Karpas-422 (cell line): ENCODE data around the gene LMTK2. TPM values are rescaled to one million over a fixed set of nuclear protein-coding genes. Genes with fewer than 3 reads are reported as not detected.
"Not testable (repeated sequence)": the region's sequence is repeated elsewhere in the genome, so short reads cannot be mapped to it uniquely, and the experiment has no call there.

ENCODE experiments used
- DNase-seq: peaks from one replicate; pipeline ENCODE4 v3.0.0-alpha.2; 2015
- H2AFZ ChIP-seq: fragments of 200-600 bp; sonication (generic); 2 replicates; pipeline ENCODE4 v1.6.1; 2014; ENCODE audit warnings: antibody characterized with exemption, low read length, mixed read lengths
- H3K27ac ChIP-seq: fragments of 200-600 bp; sonication (generic); 2 replicates; pipeline ENCODE4 v1.5.1; 2014; ENCODE audit warnings: mild to moderate bottlenecking, low read length, moderate library complexity
- H3K27me3 ChIP-seq: fragments of 200-600 bp; sonication (generic); 2 replicates; pipeline ENCODE4 v1.6.1; 2014; ENCODE audit warnings: low read length, mixed read lengths
- H3K36me3 ChIP-seq: fragments of 200-600 bp; sonication (generic); 2 replicates; pipeline ENCODE4 v1.6.1; 2014; ENCODE audit warnings: low read length, mixed read lengths; ENCODE audit not compliant: insufficient read depth
- H3K4me1 ChIP-seq: fragments of 200-600 bp; sonication (generic); 2 replicates; pipeline ENCODE4 v1.6.1; 2014; ENCODE audit warnings: mild to moderate bottlenecking, low read length, mixed read lengths
- H3K4me2 ChIP-seq: fragments of 200-600 bp; sonication (generic); 2 replicates; pipeline ENCODE4 v1.6.1; 2014; ENCODE audit warnings: low read length, low read depth, mild to moderate bottlenecking; ENCODE audit not compliant: poor library complexity, severe bottlenecking
- H3K4me3 ChIP-seq: fragments of 200-600 bp; sonication (generic); 2 replicates; pipeline ENCODE4 v1.5.1; 2014; ENCODE audit warnings: mild to moderate bottlenecking, antibody characterized with exemption, low read length, mixed read lengths
- H3K79me2 ChIP-seq: fragments of 200-600 bp; sonication (generic); 2 replicates; pipeline ENCODE4 v1.6.1; 2014; ENCODE audit warnings: mild to moderate bottlenecking, low read length, mixed read lengths
- H3K9ac ChIP-seq: fragments of 200-600 bp; sonication (generic); 2 replicates; pipeline ENCODE4 v1.6.0; 2014; ENCODE audit warnings: low read length
- H3K9me2 ChIP-seq: fragments of 200-600 bp; sonication (generic), shearing (Covaris generic); replicated peaks from 2 replicates; pipeline ENCODE4 v1.6.0; 2014; ENCODE audit warnings: mild to moderate bottlenecking, low read length, moderate library complexity; ENCODE audit not compliant: insufficient read depth
- H3K9me3 ChIP-seq: fragments of 300-700, 200-600 bp; sonication (generic); 2 replicates; pipeline ENCODE4 v1.6.1; 2014; ENCODE audit warnings: low read length, mixed read lengths
- H4K20me1 ChIP-seq: fragments of 200-600 bp; sonication (generic); 2 replicates; pipeline ENCODE4 v1.6.1; 2014; ENCODE audit warnings: mild to moderate bottlenecking, antibody characterized with exemption, low read length, low read depth; ENCODE audit not compliant: insufficient read depth
- total RNA-seq: library from RNA; depleted of rRNA; stranded (reverse); fragments of >200 nt; shearing (Covaris generic); gene quantifications from 2 replicates; pipeline ENCODE4 v1.2.3, GENCODE V29; 2014; ENCODE audit warnings: low replicate concordance

LMTK2 gene
- total RNA-seq, 1 experiment from 2014 or later, result 9.1 TPM

GRCh38 chr7:98110249-98111022, 3.8 kb downstream of the LMTK2 start:
- Histone ChIP-seq H2AFZ (no peak overlapping the region), H4K20me1 (peaks cover 50% of the 10 kb centered on the region), H3K36me3 (no peaks in the 10 kb centered on the region), H3K9me2 (no peaks in the 10 kb centered on the region), H3K9ac (no peak overlapping the region), H3K4me1 (peaks cover 12% of the 10 kb centered on the region), H3K4me3 (no peak overlapping the region), H3K27ac (no peak overlapping the region), H3K9me3 (no peaks in the 10 kb centered on the region), H3K4me2 (no peak overlapping the region), H3K79me2 (peaks cover 24% of the 10 kb centered on the region), H3K27me3 (no peaks in the 10 kb centered on the region)
- DNase-seq, result no peak

- H3K4me2 ChIP-seq, result no peak overlapping the region
- no peak for DNase-seq
- H4K20me1 ChIP-seq, result peaks cover 64% of the 10 kb centered on the region
- H3K9me2 ChIP-seq, result no peaks in the 10 kb centered on the region
- no peak overlapping the region for H3K9ac ChIP-seq
- H3K36me3 ChIP-seq, result no peaks in the 10 kb centered on the region
- H2AFZ ChIP-seq, result no peak overlapping the region
- H3K27me3 ChIP-seq, result no peaks in the 10 kb centered on the region
- H3K79me2 ChIP-seq, result peaks cover 28% of the 10 kb centered on the region
- no peak overlapping the region for H3K27ac ChIP-seq
- H3K4me1 ChIP-seq, result peaks cover 12% of the 10 kb centered on the region
- H3K4me3 ChIP-seq, result no peak overlapping the region
- no peaks in the 10 kb centered on the region for H3K9me3 ChIP-seq
Observed at GRCh38 chr7:98112077-98112476, 5.4 kb downstream of the LMTK2 start.

DNA sequence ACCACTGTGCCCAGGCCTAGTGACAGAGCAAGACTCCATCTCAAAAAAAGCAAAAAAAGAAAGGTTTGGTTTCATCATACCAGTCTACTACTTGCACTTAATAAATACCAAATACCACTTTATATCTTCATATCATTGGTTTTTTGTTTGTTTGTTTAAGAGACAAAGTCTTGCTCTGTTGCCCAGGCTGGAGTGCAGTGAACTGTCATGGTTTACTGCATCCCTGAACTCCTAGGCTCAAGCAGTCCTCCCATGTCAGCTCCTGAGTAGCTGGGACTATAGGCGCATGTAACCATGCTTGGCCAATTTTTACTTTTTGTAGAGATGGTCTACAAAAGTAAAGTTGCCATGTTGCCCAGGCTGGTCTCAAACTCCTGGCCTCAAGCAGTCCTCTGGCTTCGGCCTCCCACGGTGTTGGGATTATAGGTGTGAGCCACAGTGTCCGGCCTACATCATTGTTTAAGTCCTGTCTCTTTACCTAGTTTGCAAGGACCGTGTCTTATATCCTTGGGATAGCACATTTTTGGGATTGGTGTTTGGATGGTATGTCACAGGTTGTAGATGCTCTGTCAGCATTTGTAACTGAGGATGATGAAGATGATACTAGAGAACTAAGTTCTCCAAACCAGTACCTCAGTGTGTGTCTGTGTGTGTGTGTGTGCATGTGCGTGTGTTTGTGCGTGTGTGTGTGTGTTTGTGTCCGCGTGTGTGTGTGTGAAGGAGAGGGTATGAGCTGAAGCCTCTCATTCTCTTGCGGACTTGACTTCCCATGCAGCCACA, 9.3 kb downstream of the LMTK2 start:
- no peak overlapping the region for H3K4me3 ChIP-seq
- no peak for DNase-seq
- no peaks in the 10 kb centered on the region for H3K9me2 ChIP-seq
- H3K27ac ChIP-seq, result no peak overlapping the region
- peaks cover 9% of the 10 kb centered on the region for H3K4me1 ChIP-seq
- no peak overlapping the region for H3K9ac ChIP-seq
- no peak overlapping the region for H2AFZ ChIP-seq
- no peaks in the 10 kb centered on the region for H3K27me3 ChIP-seq
- no peaks in the 10 kb centered on the region for H3K9me3 ChIP-seq
- H4K20me1 ChIP-seq, result peaks cover 62% of the 10 kb centered on the region
- H3K79me2 ChIP-seq, result peaks cover 3% of the 10 kb centered on the region
- H3K36me3 ChIP-seq, result no peaks in the 10 kb centered on the region
- H3K4me2 ChIP-seq, result no peak overlapping the region

DNA sequence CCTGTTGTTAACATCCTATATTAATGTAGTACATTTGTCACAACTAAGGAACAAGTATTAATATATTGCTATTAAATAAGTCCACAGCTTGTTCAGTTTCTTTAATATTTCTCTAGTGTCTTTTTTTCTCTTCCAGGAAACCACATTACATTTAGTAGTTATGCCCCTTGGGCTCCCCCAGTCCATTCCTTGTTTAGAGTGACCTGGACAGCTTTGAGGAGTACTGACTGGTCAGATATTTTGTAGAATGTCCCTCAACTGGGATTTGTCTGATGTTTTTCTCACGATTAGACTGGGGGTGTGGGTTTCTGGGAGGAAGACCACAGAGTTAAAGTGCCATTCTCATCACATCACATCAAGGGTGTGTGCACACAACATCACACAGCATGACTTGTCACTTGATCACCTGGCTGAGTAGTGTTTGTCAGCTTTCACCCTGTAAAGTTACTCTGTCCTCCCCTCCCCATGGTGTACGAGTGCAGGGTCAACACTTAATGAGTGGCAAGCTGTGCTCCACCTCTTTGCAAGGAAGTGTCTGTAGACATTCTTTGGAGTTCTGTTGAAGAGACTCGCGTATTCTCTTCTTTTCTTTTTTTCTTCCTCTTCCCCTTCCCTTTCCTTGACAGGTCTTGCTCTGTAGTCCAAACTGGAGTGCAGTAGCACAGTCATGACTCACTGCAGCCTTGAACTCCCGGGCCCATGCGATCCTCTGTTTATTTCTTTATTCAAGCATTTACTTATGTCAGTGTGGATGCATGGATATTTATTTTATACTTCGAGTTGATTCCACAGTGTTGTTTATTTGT, 10.2 kb downstream of the LMTK2 start:
- Histone ChIP-seq H3K27ac (no peak overlapping the region), H4K20me1 (peaks cover 57% of the 10 kb centered on the region), H3K9me2 (no peaks in the 10 kb centered on the region), H3K9me3 (no peaks in the 10 kb centered on the region), H3K4me1 (peaks cover 9% of the 10 kb centered on the region), H3K4me2 (no peak overlapping the region), H3K4me3 (no peak overlapping the region), H3K36me3 (no peaks in the 10 kb centered on the region), H3K79me2 (peaks cover 3% of the 10 kb centered on the region), H3K27me3 (no peaks in the 10 kb centered on the region), H3K9ac (no peak overlapping the region), H2AFZ (no peak overlapping the region)
- DNase-seq, result no peak

- H3K4me1 ChIP-seq, result peaks cover 9% of the 10 kb centered on the region
- H3K9me2 ChIP-seq, result no peaks in the 10 kb centered on the region
- no peak overlapping the region for H3K4me3 ChIP-seq
- H3K9ac ChIP-seq, result no peak overlapping the region
- DNase-seq, result no peak
- H3K9me3 ChIP-seq, result no peaks in the 10 kb centered on the region
- no peak overlapping the region for H3K4me2 ChIP-seq
- H3K27me3 ChIP-seq, result no peaks in the 10 kb centered on the region
- no peak overlapping the region for H3K27ac ChIP-seq
- no peaks in the 10 kb centered on the region for H3K36me3 ChIP-seq
- no peak overlapping the region for H2AFZ ChIP-seq
- H3K79me2 ChIP-seq, result peaks cover 3% of the 10 kb centered on the region
- peaks cover 74% of the 10 kb centered on the region for H4K20me1 ChIP-seq
Observed at GRCh38 chr7:98119256-98119918, 12.7 kb downstream of the LMTK2 start.

- no peaks in the 10 kb centered on the region for H3K36me3 ChIP-seq
- H3K27ac ChIP-seq, result no peak overlapping the region
- peaks cover 3% of the 10 kb centered on the region for H3K79me2 ChIP-seq
- no peak for DNase-seq
- H3K4me1 ChIP-seq, result peaks cover 9% of the 10 kb centered on the region
- H3K9me3 ChIP-seq, result no peaks in the 10 kb centered on the region
- no peak overlapping the region for H2AFZ ChIP-seq
- no peak overlapping the region for H3K4me2 ChIP-seq
- H3K27me3 ChIP-seq, result no peaks in the 10 kb centered on the region
- no peak overlapping the region for H3K9ac ChIP-seq
- no peaks in the 10 kb centered on the region for H3K9me2 ChIP-seq
- H4K20me1 ChIP-seq, result peaks cover 68% of the 10 kb centered on the region
- no peak overlapping the region for H3K4me3 ChIP-seq
Observed at GRCh38 chr7:98120559-98120958, 13.9 kb downstream of the LMTK2 start.

DNA sequence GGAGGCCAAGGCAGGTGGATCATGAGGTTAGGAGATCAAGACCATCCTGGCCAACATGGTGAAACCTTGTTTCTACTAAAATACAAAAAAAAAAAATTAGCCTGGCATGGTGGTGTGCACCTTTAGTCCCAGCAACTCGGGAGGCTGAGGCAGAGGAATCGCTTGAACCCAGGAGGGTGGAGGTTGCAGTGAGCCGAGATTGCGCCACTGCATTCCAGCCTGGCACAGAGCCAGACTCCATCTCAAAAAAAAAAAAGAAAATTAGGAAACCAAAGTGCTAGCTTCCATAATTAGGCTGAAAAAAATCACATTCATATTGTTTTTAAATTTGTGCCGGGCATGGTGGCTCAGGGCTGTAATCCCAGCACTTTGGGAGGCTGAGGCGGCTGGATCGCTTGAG, 14.7 kb downstream of the LMTK2 start:
- not testable (repeated sequence) for H3K4me1 ChIP-seq, H3K79me2 ChIP-seq, H3K27me3 ChIP-seq, H3K4me3 ChIP-seq, H3K27ac ChIP-seq, H3K9ac ChIP-seq, H2AFZ ChIP-seq, H3K9me3 ChIP-seq, H3K4me2 ChIP-seq, H3K9me2 ChIP-seq, DNase-seq, H3K36me3 ChIP-seq
- H4K20me1 ChIP-seq, result peaks cover 69% of the 10 kb centered on the region
